ENCODE data around the gene SMYD4.

- TF ChIP-seq, protein P1, sequence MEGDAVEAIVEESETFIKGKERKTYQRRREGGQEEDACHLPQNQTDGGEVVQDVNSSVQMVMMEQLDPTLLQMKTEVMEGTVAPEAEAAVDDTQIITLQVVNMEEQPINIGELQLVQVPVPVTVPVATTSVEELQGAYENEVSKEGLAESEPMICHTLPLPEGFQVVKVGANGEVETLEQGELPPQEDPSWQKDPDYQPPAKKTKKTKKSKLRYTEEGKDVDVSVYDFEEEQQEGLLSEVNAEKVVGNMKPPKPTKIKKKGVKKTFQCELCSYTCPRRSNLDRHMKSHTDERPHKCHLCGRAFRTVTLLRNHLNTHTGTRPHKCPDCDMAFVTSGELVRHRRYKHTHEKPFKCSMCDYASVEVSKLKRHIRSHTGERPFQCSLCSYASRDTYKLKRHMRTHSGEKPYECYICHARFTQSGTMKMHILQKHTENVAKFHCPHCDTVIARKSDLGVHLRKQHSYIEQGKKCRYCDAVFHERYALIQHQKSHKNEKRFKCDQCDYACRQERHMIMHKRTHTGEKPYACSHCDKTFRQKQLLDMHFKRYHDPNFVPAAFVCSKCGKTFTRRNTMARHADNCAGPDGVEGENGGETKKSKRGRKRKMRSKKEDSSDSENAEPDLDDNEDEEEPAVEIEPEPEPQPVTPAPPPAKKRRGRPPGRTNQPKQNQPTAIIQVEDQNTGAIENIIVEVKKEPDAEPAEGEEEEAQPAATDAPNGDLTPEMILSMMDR (IDR thresholded peaks at IDR 0.05; ENCODE audit: poor library complexity, severe bottlenecking), result no peak
- TF ChIP-seq EP300 (conservative IDR thresholded peaks at IDR 0.05; ENCODE audit: poor library complexity, severe bottlenecking), result no peak
- TF ChIP-seq REST (IDR thresholded peaks at IDR 0.05; ENCODE audit: borderline replicate concordance), result no peak
- TF ChIP-seq EZH2 (IDR thresholded peaks at IDR 0.05; ENCODE audit: borderline replicate concordance, insufficient read depth, low read length, poor library complexity, severe bottlenecking), result no peak
- TF ChIP-seq POLR2AphosphoS5 (IDR thresholded peaks at IDR 0.05), result no peak
- TF ChIP-seq TAF1 (IDR thresholded peaks at IDR 0.05; ENCODE audit: low read depth), result no peak
- no peak for TF ChIP-seq RAD21 (conservative IDR thresholded peaks at IDR 0.05)
- TF ChIP-seq MXI1 (conservative IDR thresholded peaks at IDR 0.05; ENCODE audit: poor library complexity, severe bottlenecking), result no peak
Observed at GRCh38 chr17:1875597-1875996, 45.9 kb upstream of the SMYD4 start.

Measured in neural cell (in vitro differentiated cells).